ENCODE measurements around the gene CLCN7.
A peak's percentile ranks its signal among the peaks of the same experiment; 100 is the strongest.

The CLCN7 gene

GRCh38 chr16:1501630-1502029, 26.8 kb upstream of the CLCN7 start:
- no peak for DNase-seq

- no peak for DNase-seq
These were observed 25.8 kb upstream of the CLCN7 start for GRCh38 chr16:1500465-1501150.

DNA sequence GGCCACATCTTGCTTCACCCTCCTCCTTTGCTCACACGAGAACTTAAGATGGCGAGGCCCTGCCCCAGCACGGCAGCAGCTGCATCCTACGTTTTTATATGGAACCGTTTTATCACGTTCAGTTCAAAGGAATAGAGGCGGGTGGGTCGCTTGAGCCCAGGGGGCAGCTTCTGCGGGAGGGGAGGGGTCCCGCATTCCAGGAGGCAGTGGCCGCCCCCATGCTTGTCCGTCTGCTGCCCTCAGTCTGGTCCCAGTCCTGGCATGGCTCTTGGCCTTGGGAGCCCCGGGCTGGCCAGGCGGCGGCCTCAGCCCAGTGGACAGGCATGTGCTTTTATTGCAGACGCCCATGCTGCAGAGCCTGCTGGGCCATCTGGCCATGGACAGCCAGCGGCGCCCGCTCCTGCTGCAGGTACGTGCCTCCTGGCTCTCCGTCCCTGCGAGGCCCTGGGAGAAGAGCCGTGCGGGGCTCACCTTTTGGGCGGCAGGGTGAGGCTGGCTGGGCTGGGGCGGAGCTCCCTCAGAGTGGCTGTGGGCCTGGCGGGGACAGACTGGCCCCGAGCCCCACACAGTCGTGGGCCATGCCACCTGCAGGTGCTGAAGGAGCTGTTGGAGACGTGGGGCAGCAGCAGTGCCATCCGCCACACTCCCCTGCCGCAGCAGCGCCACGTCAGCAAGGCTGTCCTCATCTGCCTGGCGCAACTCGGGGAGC, 25.1 kb upstream of the CLCN7 start:
- no peak for DNase-seq

GRCh38 chr16:1498899-1499676, 24.3 kb upstream of the CLCN7 start:
- no peak for DNase-seq

GRCh38 chr16:1497014-1497598, 22.3 kb upstream of the CLCN7 start:
- DNase-seq, result no peak

GRCh38 chr16:1496464-1496863, 21.6 kb upstream of the CLCN7 start:
- DNase-seq, result no peak

- DNase-seq, result no peak
These were observed 21.0 kb upstream of the CLCN7 start for GRCh38 chr16:1495889-1496262.

GRCh38 chr16:1495211-1495888, 20.5 kb upstream of the CLCN7 start:
- no peak for DNase-seq

GRCh38 chr16:1494711-1495110, 19.9 kb upstream of the CLCN7 start:
- DNase-seq, result no peak

DNA sequence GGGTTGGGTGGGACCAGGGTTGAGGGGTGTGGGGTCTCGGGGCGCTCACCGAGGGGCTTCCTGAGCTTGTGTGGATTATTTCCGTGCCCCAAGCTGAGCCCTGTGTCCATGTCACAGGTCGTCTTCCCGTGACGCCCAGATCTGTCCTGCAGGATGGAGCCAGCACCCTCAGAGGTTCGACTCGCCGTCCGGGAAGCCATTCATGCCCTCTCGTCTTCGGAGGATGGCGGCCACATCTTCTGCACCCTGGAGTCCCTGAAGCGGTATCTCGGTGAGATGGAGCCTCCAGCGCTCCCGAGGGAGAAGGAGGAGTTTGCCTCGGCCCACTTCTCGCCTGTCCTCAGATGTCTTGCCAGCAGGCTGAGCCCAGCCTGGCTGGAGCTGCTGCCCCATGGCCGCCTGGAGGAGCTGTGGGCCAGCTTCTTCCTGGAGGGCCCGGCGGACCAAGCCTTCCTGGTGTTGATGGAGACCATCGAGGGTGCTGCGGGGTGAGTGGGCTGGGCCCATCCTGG, 19.4 kb upstream of the CLCN7 start:
- DNase-seq, result no peak

DNA sequence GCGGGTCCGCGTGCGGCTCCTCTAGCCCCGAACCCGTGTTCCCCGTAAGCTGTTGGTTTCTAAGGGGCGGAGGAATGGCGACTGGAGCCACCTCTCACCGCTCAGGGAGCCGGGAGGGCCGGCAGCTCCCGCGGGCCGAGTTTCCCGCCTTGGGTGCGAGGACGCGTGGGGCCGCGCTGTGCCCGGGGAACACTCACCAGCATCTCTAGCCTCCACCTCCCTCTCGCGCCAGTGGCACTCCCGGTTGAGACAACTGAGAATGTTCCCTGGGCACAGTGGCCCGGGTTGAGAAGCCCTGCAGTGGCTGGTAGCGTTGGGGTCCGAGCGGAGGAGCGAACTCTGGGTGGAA, 18.9 kb upstream of the CLCN7 start:
- DNase-seq, result no peak

GRCh38 chr16:1492923-1493745, 18.3 kb upstream of the CLCN7 start, which contains the start of gene TELO2:
Gene TELO2 (plus strand): TSS chr16:1493360. CDS start chr16:1494282, 922 bp downstream.
- peak; percentile 87 for DNase-seq

DNA sequence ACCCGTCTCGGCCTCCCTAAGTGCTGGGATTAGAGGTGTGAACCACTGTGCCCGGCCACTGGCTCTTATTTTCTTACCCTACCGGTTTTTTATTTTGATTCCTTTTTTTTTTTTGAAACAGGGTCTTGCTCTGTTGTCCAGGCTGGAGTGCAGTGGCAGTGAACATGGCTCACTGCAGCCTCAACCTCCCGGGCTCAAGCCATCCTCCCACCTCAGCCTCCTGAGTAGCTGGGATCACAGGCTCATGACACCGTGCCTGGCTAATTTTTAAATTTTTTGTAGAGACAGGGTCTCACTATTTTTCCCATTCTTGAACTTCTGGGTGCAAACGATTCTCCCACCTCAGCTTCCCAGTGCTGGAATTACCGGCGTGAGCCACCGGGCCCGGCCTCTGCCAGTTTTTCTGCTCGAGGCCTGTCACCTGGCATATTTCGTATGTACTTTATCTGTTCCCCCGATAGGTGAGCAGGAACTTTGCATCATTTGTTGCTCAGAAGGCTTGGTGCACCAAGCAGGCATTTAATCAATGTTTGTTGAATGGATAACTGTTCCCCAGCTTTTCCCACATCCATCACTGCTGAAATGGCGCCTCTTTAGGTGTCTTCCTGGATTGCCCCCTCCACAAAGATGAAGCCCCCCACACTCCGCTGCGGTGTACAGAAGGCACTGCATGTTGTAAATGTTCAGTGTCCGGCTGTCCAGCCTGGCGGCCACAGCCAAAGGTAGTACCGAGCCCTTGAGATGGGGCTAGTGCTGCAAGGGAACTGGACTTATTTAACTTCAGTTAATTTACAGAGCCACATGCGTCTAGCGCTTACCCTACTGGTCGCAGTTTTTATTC, 17.5 kb upstream of the CLCN7 start:
- no peak for DNase-seq

DNA sequence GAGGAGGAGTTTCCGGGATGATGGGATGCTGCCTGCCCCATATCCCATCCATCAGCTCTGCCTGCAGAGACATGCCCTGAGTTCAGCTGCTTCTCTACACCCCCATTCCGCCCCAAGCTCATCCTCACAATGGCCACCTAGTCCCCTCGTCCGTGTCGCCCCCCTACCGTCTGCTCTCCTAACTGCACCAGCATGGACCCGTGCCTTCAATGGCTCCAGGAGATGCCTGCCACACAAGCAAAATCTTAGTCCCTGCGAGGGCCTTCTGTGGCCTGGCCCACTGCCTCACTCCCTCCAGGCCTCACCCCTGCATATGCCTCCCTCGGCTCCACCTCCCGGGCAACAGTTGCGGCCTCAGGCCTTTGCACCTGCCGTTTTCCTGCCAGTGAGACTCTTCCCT, 16.5 kb upstream of the CLCN7 start:
- no peak for DNase-seq

GRCh38 chr16:1489077-1489476, 14.2 kb upstream of the CLCN7 start:
- DNase-seq, result no peak

DNA sequence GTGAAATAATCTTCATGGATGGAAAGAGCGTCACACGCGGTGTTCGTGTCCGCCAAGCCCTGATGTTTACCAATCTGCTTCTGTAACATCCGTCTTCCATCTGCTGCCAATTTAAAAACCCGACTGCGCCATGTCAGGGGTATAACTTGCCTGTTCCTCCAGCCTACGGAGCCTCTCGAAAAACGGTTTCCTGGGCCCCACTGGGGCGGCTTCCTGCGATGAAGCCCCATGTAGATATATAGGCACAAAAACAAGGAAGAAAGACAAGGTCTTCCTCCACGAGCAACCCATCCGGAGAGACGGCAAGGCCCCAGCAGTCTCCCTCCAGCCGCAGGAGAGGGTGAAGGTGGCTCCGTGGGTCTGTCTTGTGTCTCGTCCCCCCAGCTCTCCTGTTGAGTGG, 13.8 kb upstream of the CLCN7 start, which contains the start of gene PTX4:
Gene PTX4 (minus strand): TSS at position 326 of the 400 bp plus-strand sequence. CDS start 35 bp downstream, at position 291.
- no peak for DNase-seq

- DNase-seq, result no peak
These were observed 13.3 kb upstream of the CLCN7 start for GRCh38 chr16:1488054-1488601.

DNA sequence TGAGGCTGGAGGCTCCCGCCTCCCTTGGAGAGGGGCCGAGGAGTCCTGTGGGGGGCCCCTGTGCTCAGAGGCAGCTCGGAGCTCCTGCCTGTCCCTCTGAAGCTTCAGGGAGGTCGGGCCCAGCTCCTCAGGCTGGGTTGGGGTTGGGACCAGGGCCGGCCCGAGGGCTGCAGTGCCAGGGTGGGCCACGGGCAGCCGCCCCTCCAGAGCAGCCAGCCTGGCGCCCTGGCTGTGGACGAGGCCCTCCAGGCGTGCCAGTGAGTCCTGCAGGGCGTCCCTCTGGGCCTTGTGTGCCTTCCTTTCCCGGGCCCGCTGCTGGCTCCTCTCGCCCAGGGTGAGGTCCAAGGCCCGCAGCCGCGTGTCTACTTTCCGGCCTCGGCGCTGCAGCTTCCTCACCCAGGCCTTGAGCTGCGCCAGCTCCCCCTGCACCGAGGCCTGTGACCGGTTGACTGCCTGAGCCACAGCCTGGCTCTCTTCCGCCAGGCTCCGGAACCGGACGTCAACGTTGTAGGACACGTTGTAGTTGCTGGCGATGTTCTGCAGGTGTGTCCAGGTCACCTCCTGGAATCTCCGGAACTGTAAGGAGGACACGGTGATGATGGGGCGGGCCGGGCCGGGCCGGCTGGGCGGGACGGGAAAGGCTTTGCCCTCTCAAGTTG, 12.7 kb upstream of the CLCN7 start:
- DNase-seq, result no peak

- no peak for DNase-seq
These were observed 11.9 kb upstream of the CLCN7 start for GRCh38 chr16:1486551-1487390.
